ENCODE data around the gene PROK2.

DNA sequence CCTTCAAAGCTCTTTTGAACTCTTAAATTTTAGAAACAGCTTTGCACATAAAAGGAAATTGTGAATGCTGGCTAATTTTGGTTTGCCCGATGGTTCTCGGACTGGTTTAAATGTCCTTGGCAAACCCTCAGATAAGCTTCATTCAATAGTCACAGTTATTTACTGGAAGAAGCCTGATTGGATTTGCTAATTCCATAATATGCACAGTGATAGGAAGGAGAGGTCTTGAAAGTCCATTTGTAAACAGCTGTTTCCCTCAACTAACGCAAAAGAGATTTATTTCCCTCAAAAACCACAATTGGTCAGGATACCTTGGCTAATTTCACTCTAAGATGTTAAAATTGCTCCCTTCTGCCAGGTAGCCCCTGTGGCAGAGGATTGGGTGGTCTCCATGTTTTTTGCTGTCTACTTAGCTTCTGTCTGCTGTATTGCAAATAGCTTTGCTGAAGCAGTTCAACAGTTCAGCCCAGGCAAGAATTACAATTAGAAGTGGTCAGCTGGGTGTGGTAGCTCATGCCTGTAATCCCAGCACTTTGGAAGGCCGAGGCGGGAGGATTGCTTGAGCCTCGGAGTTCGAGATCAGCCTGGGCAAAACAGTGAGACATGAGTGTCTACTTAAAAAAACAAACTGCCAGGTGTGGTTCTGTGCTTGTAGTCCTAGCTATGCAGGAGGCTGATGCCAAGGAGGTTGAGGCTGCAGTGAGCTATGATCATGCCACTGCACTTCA lies 30.6 kb upstream of the PROK2 start:
- TF ChIP-seq CTCF (IDR thresholded peaks at IDR 0.05) = no peak
- TF ChIP-seq POLR2A (IDR thresholded peaks at IDR 0.05) = no peak
- TF ChIP-seq POLR2AphosphoS5 (IDR thresholded peaks at IDR 0.05) = no peak
- TF ChIP-seq EP300 (IDR thresholded peaks at IDR 0.05) = no peak

Measured in gastroesophageal sphincter (tissue), 3 donors.